HFFc6 (cell line): Measurements from ENCODE around the gene IL13. TPM values are rescaled to one million over a fixed set of nuclear protein-coding genes. Genes with fewer than 3 reads are reported as not detected.
"Not testable (repeated sequence)": the region's sequence is repeated elsewhere in the genome, so short reads cannot be mapped to it uniquely, and the experiment has no call there.

Source experiments
- DNase-seq: peaks from one replicate; pipeline ENCODE4 v3.0.0-alpha.2; 2018
- H3K27ac Mint-ChIP-seq: 2 replicates; pipeline ENCODE4 v1.8.0; 2020; ENCODE audit warnings: mild to moderate bottlenecking, mixed read lengths
- H3K27me3 Mint-ChIP-seq: 2 replicates; pipeline ENCODE4 v1.8.0; 2021; ENCODE audit warnings: mild to moderate bottlenecking, moderate library complexity, mixed read lengths; ENCODE audit not compliant: insufficient read depth
- H3K36me3 Mint-ChIP-seq: 2 replicates; pipeline ENCODE4 v1.8.0; 2021; ENCODE audit warnings: low read depth, mixed read lengths
- H3K4me1 Mint-ChIP-seq: 2 replicates; pipeline ENCODE4 v1.8.0; 2020; ENCODE audit warnings: low read depth, mixed read lengths
- H3K4me3 Mint-ChIP-seq: 2 replicates; pipeline ENCODE4 v1.8.0; 2020; ENCODE audit warnings: mild to moderate bottlenecking, moderate library complexity, mixed read lengths
- H3K9me3 Mint-ChIP-seq: 2 replicates; pipeline ENCODE4 v1.8.0; 2020; ENCODE audit warnings: mild to moderate bottlenecking, mixed read lengths
- total RNA-seq, 6 experiments: library from RNA; stranded (reverse); fragmentation: NEBNext Ultra II Directional; extraction: Animal tissue kit (Norgen Biotek cat#: 25700); gene quantifications; 2 replicates in 1 of 6; 3 replicates in 5 of 6; pipeline ENCODE4 v1.2.3, GENCODE V29; 2021
- TF ChIP-seq, protein P1 (sequence below): fragments of 200-600 bp; sonication (generic); IDR thresholded peaks from 2 replicates; pipeline ENCODE4 v1.5.0; 2021; ENCODE audit warnings: antibody characterized with exemption, mild to moderate bottlenecking

The IL13 gene
- total RNA-seq, 6 experiments from 2014 or later: not detected

DNA sequence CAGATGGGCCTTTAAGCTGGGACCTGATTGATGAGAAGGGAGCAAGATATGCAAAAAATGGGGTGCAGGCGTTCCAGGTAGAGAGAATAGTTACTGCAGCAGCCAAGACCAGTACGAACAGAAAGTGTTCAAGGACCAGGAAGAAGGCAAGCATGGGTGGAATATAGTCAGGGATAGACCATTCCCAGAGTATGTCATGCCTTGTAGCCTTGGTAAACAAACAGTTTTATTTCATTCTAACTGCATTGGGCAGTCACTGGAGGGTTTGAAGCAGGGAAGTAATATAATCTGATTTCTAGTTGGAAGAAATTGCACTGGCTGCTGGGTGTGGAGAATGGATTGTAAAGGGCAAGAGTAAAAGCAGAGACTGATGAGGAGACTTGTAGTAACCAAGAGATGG, 30.5 kb upstream of the IL13 start:
- H3K9me3 Mint-ChIP-seq: no peaks in the 10 kb centered on the region
- peaks cover 2% of the 10 kb centered on the region for H3K27me3 Mint-ChIP-seq
- H3K27ac Mint-ChIP-seq: no peak overlapping the region; the same call in 1 of the 2 replicates
- H3K36me3 Mint-ChIP-seq: no peaks in the 10 kb centered on the region
- no peaks in the 10 kb centered on the region for H3K4me1 Mint-ChIP-seq
- TF ChIP-seq, protein P1, sequence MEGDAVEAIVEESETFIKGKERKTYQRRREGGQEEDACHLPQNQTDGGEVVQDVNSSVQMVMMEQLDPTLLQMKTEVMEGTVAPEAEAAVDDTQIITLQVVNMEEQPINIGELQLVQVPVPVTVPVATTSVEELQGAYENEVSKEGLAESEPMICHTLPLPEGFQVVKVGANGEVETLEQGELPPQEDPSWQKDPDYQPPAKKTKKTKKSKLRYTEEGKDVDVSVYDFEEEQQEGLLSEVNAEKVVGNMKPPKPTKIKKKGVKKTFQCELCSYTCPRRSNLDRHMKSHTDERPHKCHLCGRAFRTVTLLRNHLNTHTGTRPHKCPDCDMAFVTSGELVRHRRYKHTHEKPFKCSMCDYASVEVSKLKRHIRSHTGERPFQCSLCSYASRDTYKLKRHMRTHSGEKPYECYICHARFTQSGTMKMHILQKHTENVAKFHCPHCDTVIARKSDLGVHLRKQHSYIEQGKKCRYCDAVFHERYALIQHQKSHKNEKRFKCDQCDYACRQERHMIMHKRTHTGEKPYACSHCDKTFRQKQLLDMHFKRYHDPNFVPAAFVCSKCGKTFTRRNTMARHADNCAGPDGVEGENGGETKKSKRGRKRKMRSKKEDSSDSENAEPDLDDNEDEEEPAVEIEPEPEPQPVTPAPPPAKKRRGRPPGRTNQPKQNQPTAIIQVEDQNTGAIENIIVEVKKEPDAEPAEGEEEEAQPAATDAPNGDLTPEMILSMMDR: no peak
- DNase-seq: no peak
- H3K4me3 Mint-ChIP-seq: no peak overlapping the region

DNA sequence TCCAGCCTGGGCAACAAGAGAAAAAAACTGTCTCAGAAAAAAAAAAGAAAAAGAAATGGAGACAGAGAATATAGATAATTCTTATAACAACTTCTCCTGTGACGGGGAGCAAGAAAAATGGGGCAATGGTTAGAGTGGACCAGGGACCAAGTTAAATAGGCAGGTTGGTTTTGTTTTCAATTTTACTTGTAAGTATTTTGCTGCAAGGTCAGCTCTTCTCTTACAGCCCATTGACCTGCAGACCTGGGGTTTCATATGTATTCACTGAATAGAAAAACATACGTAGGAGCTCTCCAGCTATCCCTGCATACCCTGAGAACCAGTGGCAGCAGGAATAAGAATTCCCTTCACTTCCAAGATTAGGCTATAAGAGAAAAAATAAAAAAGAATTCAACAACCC, 29.2 kb upstream of the IL13 start:
- no peak for DNase-seq
- no peaks in the 10 kb centered on the region for H3K4me1 Mint-ChIP-seq
- H3K4me3 Mint-ChIP-seq: no peak overlapping the region
- no peaks in the 10 kb centered on the region for H3K36me3 Mint-ChIP-seq
- TF ChIP-seq, protein P1: no peak
- no peak overlapping the region for H3K27ac Mint-ChIP-seq
- peaks cover 2% of the 10 kb centered on the region for H3K27me3 Mint-ChIP-seq
- no peaks in the 10 kb centered on the region for H3K9me3 Mint-ChIP-seq

DNA sequence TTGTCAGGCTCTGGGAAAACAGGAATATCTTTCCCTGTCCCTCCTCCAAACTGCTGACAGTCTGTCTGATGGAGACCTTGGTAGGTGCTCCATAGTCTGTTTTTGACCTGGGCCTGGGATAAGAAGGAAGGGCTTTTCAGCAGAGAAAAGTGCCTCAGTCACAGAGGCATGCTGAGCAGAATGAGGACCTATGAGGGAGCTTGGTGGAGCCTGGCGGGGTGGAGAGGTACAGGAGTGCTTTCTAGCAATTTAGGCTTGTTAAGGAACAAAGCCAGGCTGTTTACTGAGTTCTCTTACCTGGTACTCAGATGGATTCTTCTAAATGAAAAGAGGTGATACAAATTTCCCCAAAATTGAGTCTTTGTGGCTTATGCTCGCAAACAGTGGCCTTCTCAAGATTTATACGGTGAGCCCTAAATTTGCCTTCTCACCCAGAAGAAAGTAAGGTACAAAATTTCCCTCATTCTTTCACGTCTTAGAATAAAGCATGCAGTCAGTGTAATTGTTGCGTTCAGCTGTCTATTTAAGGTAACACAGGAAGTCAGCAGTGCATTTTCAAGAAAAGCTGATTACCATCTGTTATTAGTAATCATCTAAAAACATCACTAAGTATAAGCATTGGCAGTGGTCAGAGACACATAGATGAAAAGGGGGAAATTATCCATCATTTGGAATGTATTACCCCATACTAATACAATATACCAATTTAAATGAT, 28.6 kb upstream of the IL13 start:
- H3K27ac Mint-ChIP-seq: no peak overlapping the region
- H3K27me3 Mint-ChIP-seq: peaks cover 2% of the 10 kb centered on the region
- no peaks in the 10 kb centered on the region for H3K4me1 Mint-ChIP-seq
- TF ChIP-seq, protein P1: no peak
- DNase-seq: no peak
- no peak overlapping the region for H3K4me3 Mint-ChIP-seq
- H3K36me3 Mint-ChIP-seq: no peaks in the 10 kb centered on the region
- H3K9me3 Mint-ChIP-seq: no peaks in the 10 kb centered on the region

DNA sequence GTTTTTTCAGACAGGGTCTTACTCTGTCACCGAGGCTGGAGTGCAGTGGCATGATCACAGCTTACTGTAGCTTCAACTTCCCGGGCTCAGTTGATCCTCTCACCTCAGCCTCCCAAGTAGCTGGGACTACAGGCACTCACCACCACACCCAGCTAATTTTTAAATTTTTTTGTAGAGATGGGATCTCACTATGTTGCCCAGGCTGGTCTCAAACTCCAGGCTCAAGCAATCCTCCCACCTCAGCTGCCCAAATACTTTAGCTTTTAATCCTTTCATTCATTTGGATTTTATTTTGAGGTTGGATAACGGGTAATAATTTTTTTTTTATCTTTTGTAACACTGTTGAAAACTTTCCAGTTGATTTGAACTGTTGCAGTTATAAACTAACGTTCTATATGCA, 24.4 kb upstream of the IL13 start:
- not testable (repeated sequence) for H3K36me3 Mint-ChIP-seq, H3K27me3 Mint-ChIP-seq, H3K4me3 Mint-ChIP-seq, H3K4me1 Mint-ChIP-seq, H3K9me3 Mint-ChIP-seq, H3K27ac Mint-ChIP-seq, DNase-seq

DNA sequence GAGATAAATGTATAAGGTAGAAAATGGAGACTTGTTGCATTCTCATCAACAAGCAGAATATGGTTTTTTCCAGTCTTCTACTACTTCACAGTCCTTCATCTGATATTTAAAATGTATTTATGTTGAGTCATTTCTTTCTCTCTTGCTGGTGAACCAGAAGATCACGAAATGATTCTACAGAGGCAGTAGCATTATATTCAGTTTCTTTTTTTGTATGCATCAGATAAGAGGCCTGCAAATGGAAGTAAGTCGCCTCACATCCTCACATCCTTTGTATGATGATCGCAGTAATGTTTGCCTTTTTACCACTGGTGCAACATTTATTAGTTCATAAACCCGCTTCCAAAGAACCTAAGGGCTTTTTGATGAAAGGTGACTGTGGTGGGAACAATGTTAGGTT, 22.1 kb upstream of the IL13 start:
- Mint-ChIP-seq H3K9me3 (no peaks in the 10 kb centered on the region), H3K4me1 (no peaks in the 10 kb centered on the region), H3K27ac (no peak overlapping the region), H3K36me3 (no peaks in the 10 kb centered on the region; the same call in 1 of the 2 replicates), H3K27me3 (peaks cover 1% of the 10 kb centered on the region; the same call in 1 of the 2 replicates), H3K4me3 (no peak overlapping the region)
- TF ChIP-seq, protein P1: no peak
- no peak for DNase-seq

DNA sequence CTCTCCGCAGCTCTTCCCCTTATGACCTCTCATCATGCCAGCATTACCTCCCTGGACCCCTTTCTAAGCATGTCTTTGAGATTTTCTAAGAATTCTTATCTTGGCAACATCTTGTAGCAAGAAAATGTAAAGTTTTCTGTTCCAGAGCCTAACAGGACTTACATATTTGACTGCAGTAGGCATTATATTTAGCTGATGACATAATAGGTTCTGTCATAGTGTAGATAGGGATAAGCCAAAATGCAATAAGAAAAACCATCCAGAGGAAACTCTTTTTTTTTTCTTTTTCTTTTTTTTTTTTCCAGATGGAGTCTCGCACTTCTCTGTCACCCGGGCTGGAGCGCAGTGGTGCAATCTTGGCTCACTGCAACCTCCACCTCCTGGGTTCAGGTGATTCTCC, 20.7 kb upstream of the IL13 start:
- H3K4me3 Mint-ChIP-seq: no peak overlapping the region
- H3K9me3 Mint-ChIP-seq: no peaks in the 10 kb centered on the region
- no peak for DNase-seq
- no peaks in the 10 kb centered on the region; the same call in 1 of the 2 replicates for H3K36me3 Mint-ChIP-seq
- H3K27ac Mint-ChIP-seq: no peak overlapping the region
- peaks cover 1% of the 10 kb centered on the region; the same call in 1 of the 2 replicates for H3K27me3 Mint-ChIP-seq
- H3K4me1 Mint-ChIP-seq: no peaks in the 10 kb centered on the region
- TF ChIP-seq, protein P1: no peak
